GM21619 (cell line): ENCODE results near the gene TRMT1L.
"Not testable (repeated sequence)": the region's sequence is repeated elsewhere in the genome, so short reads cannot be mapped to it uniquely, and the experiment has no call there.

ENCODE experiments used
- ATAC-seq: cut with Tn5 transposase; IDR thresholded peaks from one replicate; pipeline ENCODE4 v1.9.1; 2021; ENCODE audit not compliant: unreplicated experiment

Gene TRMT1L, protein sequence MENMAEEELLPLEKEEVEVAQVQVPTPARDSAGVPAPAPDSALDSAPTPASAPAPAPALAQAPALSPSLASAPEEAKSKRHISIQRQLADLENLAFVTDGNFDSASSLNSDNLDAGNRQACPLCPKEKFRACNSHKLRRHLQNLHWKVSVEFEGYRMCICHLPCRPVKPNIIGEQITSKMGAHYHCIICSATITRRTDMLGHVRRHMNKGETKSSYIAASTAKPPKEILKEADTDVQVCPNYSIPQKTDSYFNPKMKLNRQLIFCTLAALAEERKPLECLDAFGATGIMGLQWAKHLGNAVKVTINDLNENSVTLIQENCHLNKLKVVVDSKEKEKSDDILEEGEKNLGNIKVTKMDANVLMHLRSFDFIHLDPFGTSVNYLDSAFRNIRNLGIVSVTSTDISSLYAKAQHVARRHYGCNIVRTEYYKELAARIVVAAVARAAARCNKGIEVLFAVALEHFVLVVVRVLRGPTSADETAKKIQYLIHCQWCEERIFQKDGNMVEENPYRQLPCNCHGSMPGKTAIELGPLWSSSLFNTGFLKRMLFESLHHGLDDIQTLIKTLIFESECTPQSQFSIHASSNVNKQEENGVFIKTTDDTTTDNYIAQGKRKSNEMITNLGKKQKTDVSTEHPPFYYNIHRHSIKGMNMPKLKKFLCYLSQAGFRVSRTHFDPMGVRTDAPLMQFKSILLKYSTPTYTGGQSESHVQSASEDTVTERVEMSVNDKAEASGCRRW

DNA sequence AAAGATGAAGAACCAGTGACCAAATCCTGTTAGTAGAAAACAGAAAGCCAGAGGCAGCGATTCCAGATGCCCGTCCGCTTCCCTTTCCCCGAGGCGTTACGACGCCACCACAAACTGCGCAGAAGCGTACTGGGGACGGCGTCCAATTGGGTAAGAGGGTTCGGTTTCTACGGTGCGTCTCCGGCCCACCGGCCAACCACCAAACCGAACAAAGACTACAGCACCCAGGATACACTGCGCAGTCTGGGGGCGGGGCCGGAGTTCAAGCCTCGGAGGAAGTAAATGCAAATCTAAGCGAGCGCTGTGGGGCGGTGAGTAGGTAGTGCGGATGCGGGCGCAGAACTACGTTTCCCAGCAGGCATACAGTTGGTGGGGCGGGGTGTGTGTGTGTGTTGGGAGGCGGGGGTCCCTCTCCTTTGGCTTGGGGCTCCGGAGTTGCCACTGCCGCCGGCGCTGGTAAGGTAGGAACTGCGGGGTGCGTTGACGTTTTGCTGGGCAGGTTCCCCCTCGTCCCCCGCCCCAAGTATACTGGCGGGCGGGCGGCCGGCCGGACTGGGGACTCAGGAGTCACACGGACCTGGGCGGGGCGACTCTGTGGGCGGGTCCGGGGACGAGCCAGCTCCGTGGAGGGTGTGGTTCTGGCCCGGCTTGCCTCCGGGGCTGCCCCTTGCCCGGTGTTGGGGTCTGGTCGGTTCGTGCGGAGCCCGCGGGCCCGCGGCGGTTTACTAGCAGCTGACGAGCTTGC lies at the start of gene TRMT1L, which contains the start of gene SWT1:
Gene TRMT1L (minus strand): TSS at position 100 of the 745 bp plus-strand sequence. CDS start 241 bp downstream, outside the sequence.
Gene SWT1 (plus strand): TSS at position 314 of the 745 bp plus-strand sequence. CDS start 3,675 bp downstream, outside the sequence.
- peak; percentile 90 for ATAC-seq

DNA sequence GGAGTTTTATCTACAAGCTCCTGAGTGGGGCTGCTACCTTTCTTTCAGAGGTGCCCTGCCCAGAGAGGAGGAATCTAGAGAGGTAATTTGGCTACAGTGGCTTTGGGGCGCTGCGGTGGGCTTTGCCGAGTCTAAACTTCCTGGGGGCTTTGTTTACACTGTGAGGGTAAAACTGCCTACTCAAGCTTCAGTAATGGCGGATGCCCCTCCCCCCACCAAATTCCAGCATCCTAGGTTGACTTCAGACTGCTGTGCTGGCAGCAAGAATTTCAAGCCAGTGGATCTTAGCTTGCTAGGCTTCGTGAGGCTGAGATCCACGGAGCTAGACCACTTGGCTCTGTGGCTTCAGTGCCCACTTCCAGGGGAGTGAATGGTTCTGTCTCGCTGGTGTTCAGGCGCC lies 44.1 kb upstream of the TRMT1L start:
- ATAC-seq: no peak

DNA sequence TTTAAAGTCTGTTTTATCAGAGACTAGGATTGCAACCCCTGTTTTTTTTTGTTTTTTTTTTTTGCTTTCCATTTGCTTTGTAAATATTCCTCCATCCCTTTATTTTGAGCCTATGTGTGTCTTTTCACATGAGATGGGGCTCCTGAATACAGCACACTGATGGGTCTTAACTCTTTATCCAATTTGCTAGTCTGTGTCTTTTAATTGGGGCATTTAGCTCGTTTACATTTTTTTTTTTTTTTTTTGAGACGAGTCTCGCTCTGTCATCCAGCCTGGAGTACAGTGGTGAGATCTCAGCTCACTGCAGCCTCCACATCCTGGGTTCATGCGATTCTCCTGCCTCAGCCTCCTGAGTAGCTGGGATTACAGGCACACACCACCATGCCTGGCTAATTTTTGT lies 42.0 kb upstream of the TRMT1L start:
- not testable (repeated sequence) for ATAC-seq

DNA sequence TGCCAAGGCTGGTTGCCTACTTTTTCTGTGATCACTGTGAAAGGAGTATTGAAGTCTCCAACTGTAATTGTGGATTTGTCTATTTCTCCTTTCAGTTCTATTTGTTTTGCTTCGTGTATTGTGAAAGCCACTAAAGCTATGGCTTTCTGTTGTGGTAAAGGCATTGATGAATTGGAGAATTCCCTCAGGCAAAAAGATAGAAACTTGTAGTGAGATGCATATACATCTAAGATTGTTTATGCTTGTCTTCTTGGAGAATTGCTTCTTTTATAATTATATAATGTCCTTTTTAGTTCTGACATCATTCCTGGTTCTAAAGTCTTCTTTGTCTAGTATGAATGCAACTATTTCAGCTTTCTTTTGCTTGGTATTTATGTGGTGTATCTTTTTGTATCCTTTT lies 37.0 kb upstream of the TRMT1L start:
- ATAC-seq: no peak

DNA sequence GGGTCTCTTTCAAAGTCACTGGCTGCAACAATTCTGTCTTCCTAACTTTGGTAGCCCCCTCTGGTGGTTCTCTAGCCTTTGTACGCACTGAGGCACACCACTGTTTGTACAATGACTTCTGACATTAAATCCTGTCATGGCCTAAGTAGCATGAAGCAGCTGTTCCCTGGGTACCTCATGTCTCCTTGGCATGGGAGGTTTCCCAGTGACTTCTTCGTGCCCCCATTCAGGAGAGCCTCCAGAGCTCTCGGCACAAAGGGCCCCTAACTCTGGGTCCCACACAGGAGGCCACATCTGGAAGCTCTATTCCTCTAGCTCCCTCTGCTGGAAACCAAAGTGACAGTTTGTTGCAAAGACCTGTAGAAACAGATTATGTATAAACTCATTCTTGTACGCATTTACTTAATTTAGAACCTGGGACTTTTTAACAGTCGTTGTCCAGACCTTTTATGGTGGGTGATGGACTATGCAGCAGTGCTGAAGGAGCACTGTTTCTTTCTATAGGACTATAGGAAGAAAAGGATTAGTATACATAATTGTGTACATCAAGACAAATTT lies 13.6 kb upstream of the TRMT1L start:
- ATAC-seq: peak; percentile 92

DNA sequence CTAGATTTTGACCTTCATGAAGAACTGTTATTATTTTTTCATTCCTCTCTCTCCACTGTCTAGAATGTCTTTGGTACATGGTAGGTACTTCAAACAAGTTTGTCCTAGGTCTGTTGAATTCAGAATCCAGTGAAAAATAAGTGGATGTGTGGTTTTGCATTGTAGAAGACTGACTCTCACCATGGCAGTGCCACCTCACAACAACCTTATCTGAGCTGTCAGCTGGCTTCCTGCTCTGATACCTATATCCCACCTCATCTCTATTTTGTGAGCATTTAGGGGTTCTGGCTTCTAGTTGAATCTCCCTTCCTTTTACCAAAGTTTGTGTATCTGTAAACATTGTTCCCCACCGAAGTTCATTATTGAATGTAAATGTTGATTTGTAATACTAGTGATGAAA lies 9.4 kb upstream of the TRMT1L start:
- ATAC-seq: no peak

DNA sequence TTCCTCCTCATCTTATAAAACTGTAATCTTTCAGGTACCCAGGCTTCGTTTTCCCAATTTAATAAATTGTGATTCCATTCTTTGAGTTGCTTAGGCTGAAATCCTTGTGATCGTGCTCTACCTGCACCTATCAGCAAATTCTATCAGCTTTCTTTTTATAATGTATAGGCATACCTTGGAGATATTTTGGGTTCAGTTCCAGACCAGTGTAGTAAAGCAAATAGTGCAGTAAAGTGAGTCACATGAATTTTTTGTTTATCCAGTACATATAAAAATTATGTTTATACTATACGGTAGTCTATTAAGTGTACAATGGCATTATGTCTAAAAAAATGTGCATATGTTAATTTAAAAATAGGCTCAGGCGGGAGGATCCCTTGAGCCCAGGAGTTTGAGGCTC lies 5.7 kb upstream of the TRMT1L start:
- ATAC-seq: no peak

DNA sequence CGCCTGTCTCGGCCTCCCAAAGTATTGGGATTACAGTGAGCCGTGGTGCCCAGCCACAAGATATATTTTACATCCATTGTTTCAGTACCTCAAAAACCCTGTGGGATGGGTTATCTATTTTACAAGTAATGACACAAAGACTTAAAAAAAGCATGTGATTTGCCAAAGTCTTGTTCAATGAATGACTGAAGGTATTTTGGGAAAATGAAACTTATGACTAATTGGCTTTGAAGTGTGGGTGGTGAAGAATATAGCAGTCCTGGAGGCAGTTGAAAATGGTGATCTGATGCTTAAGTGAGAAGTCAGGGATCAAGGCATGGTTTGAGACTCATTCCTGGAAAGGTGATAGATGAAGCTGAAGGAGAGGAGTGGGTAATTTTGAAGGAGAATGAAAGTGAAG lies 3.2 kb upstream of the TRMT1L start:
- ATAC-seq: no peak

DNA sequence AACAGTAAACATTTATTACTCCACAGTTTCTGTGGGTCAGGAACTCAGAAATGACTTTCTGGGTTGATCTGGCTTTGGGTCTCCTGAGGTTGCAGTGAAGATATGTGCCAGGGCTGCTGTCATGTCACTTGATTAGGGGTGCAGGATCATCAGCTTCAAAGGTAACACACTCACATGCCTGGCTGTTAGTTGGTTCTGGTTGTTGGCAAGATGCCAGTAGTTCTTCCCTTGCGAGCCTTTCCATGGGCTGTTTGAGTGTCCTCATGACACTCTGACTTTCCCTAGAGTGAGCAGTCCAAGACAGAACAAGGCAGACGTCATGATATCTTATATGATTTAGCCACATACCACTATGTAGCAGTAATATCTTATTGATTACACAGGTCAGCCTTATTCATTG lies 2.0 kb upstream of the TRMT1L start:
- no peak for ATAC-seq

DNA sequence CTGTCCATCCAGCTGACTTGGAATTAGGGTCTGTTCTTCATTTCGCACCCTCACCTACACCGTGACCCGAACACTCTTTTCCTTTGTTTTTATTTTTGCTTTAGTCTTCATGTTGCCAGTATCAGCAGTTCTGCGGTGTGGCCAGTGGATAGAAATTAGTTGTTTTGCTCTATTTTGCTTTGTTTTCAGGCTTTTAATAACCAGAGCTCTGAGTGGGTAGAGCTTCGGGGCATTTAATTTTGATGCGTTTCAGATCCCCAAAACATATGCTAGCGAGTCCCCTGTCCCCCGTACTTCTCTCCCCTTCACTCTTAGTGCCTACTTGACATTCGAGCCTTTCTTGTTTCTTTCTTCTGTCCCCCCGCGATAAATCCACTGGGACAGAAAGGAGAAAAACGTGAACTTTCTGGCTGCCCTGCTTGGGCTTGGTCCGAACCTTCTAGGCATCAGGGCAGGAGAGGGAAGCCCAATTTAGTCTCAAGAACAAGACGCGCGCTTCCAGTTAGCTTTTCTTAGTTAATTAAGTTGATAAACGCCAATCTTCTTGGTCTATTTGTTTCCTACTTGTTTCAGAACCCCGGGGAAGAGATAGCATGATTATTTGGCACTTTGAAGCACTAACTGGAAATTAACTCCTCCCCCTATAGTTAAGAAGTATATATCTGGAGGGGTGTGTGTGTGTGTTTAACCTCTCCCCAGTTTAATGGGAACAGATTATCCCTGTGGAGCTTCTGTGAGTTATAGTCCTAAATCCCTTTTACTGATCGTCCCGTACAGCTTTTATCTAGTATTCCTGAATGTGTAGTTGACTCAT lies 1.1 kb upstream of the TRMT1L start:
- ATAC-seq: no peak

DNA sequence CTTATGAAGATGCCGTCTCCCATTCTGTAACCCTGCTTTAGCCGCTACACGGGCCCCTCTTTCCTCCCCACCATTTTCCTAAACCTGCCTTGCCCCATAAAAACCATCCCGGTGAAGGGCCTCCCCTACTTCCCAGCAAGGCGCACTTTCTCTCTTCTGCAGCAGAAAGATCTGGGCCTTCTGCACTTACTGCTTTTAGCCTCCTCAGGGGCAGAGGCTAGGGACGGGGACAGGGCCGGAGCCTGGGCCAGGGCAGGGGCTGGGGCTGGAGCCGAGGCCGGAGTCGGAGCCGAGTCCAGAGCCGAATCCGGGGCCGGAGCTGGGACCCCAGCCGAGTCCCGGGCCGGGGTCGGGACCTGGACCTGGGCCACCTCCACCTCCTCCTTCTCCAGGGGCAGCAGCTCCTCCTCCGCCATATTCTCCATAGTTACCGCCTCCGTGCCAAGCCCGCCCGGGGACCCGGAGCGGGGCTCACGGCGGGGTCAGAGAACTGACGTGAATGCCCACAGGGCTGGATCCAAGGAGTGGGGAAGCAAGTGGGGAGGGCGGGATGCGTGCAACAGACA lies 382 bp downstream of the TRMT1L start:
- ATAC-seq: peak; percentile 25

DNA sequence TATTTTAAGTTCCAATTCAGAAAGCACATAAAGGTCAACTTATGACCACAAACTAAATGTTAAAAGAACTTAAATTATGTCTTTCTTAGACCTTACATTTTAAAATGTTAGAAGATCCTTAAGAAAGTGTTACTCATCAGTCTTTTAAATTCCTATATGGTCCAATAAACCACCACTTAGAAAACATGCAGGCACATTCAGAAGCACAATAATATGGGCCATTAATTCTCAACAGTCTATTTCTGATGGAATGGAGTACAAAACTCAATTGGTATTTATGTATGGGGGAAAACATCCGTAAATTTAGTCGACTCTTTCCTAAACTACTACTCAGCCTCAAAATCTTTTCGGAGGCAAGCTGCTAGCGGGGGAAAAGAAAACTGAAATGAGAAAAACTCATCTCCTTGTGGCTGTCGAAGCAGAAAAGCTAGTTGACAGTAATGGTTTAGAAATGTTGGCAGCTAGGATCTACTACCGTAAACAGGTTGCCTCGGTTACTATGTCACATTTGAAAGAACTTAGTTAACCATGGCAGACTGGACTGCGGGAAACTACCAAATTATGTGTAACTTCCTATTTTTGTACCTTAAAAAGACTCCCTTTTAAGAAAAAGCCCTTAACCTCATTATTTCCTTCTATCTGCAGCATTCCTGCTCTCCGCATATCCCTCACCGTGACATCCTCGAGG lies 1.0 kb downstream of the TRMT1L start:
- no peak for ATAC-seq

DNA sequence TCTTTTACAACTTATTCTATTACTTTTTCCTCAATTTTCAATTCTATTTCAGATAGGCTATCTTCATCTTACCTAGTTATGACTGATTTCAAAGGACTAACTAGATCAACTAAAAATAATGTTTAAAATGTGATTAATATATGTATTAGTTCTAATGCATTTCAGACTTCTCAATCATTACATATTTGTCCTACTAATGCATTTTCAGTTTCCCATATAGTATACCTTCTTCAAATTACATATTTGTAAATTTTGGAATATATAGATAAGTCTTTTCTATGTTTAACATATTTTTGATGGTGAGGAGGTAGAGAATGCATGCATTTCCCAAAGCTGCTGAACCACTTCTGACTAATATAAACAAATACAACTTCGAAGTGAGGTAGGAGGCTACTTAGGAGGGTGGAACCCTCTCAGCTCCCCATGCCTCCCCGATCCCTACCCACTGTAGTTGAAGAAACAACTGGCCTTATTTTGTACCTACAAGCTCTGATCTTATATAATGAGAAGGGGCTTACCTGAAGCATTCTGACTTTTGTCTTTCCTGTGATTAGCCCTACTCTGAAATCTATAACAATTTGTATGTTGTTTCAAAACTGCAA lies 1.7 kb downstream of the TRMT1L start:
- ATAC-seq: no peak

DNA sequence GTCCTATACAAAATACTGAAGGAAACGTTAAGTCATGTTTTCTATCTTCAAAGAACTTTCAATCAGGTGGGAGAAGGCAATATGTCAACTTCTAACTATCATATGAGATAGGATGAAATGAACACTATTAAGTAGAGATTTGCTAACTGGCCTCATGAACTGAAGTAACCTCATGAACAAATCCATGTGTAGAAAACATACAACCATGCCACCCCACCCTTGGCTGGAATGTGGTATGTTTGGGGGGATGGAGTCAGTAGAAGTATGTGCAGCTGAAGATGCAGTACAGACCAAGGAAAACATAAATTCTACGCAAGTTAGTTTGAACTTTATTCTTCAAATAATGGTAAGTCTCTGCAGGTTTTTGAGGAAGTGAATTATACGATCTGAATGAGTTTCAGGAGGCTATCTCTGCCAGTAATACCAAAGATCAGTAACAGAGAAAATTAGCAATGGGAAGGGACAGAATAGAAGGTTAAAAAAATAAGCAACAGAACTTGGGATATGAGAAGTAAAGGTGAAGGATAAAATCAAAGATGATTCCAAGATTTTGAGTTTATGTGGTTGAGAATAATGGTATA lies 4.5 kb downstream of the TRMT1L start:
- ATAC-seq: no peak

DNA sequence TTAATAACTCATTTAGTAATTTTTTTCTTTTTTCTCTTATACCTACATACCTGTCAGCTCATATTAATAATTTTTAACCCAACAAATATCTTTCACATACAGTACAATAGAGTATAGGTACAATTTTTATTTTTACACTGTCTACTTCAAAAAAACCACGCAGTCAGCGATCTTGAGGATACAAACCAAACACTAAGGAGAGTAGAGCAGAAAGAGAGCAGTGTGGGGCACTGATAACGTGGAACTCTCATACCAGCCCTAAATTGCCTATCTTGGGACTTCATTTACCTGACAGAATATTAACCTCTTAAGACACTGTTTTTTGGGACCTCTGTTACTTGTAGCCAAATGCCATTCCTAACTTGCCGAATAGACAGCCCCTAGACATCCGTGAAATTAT lies 5.5 kb downstream of the TRMT1L start:
- ATAC-seq: no peak

DNA sequence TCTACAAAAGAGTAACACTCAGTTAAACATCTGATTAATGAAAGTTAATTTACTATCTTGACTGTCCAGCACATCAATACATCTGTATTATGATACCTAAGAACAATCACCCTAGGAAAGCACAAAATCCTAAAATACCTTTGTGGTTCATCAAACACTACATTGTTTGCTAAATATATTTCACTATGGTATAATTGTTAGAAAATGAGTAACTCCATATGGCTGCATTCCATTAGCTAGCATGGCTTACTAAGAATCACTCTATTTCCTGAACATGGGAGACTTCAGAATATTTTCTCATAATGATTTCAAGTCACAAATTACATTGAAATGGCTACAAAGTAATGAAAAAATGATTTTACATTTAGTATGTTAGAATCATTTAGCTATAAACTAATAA lies 12.5 kb downstream of the TRMT1L start:
- ATAC-seq: no peak

DNA sequence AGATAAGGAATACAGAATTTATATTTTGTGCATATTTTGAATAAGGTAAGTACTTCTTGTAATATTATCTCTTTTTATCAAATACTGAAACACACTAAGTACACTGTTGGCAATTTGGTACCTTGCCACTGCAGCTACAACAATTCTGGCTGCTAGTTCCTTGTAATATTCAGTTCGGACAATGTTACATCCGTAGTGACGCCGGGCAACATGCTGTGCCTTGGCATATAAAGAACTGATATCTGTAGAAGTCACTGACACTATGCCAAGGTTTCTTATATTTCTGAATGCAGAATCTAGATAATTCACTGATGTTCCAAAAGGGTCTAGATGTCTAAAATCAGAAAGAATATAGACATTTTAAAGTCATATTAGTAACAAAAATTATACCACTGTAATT lies 17.5 kb downstream of the TRMT1L start:
- ATAC-seq: no peak

DNA sequence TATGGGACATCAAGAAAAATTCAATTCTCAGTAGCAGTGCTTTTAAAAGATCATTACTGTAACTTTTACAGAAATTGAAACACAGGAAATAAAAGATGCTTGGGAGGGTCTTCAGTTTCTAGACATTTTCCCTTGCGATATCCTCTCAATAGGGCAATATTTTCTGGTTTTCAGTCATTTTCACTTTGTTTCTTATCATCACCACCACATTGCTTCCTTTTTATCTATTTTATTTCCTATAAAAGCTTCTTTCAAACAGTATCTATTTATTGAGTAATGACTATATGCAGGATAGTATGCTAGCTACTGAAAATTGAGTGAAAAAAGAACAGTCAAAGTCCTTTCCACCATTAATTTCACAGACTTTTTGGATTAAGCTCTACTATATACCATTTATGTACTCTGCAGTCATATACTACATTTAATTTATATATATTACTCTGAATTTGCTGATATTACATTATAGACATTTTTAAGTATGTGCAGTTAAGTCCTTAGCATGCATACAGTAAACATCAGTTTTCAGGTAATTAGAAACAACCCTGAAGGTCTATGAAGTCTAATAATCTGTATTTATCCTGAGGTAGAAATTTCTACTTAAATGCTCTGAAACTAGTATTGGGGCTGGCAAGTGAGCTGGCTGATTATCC lies 18.7 kb downstream of the TRMT1L start:
- no peak for ATAC-seq
